GM20000 (cell line): Measurements from ENCODE around the gene RAB11FIP3.
"Not testable (repeated sequence)": the region's sequence is repeated elsewhere in the genome, so short reads cannot be mapped to it uniquely, and the experiment has no call there.

Source experiments
- DNase-seq: peaks from one replicate; pipeline ENCODE4 v3.0.0; 2012; ENCODE audit warnings: low spot score
- CTCF ChIP-seq: IDR thresholded peaks from 2 replicates; pipeline ENCODE4 v1.5.1; 2012; ENCODE audit warnings: mild to moderate bottlenecking, control low read depth; ENCODE audit errors: extremely low read depth, missing control alignments

The RAB11FIP3 gene

GRCh38 chr16:386641-387156 is 38.8 kb upstream of the RAB11FIP3 start:
- no peak for TF ChIP-seq CTCF
- no peak for DNase-seq

GRCh38 chr16:387761-388666 is 37.4 kb upstream of the RAB11FIP3 start:
- not testable (repeated sequence) for DNase-seq

- no peak for DNase-seq
- TF ChIP-seq CTCF = no peak
Measured at GRCh38 chr16:389352-389751, 36.1 kb upstream of the RAB11FIP3 start.

- DNase-seq = peak; percentile 67
- peak; percentile 42 for TF ChIP-seq CTCF
Measured at GRCh38 chr16:391885-392335, 33.5 kb upstream of the RAB11FIP3 start.

- TF ChIP-seq CTCF = no peak
- DNase-seq = no peak
Measured at GRCh38 chr16:392450-393030, 32.9 kb upstream of the RAB11FIP3 start.

GRCh38 chr16:396199-396598 is 29.2 kb upstream of the RAB11FIP3 start:
- no peak for TF ChIP-seq CTCF
- no peak for DNase-seq

GRCh38 chr16:396605-397004 is 28.8 kb upstream of the RAB11FIP3 start:
- TF ChIP-seq CTCF = no peak
- peak; percentile 64 for DNase-seq
